ENCODE measurements around the gene FAM47C. TPM values are rescaled to one million over a fixed set of nuclear protein-coding genes. Genes with fewer than 3 reads are reported as not detected.
"Not testable (repeated sequence)": the region's sequence is repeated elsewhere in the genome, so short reads cannot be mapped to it uniquely, and the experiment has no call there.

Gene FAM47C
- total RNA-seq (2013; cell fraction: nucleolus; rRNA removed): not detected in 2 replicates
- total RNA-seq (2014; rRNA removed): not detected in 2 replicates
- not detected in 2 replicates for total RNA-seq (2014; rRNA removed; fragmentation: Illumina TruSeq; extraction: Trizol)
- total RNA-seq (2021): not detected in 2 replicates
- polyA plus RNA-seq (2011; ENCODE audit: low read depth): not detected
- not detected in 2 replicates for polyA plus RNA-seq (2011; rRNA removed)
- not detected in 2 replicates for polyA plus RNA-seq (2011; cell fraction: cytosol; rRNA removed)
- polyA plus RNA-seq (2011; cell fraction: nucleus; rRNA removed): not detected in 2 replicates
- not detected in 2 replicates for polyA plus RNA-seq (2012)
- polyA plus RNA-seq (2014; fragmentation: Illumina TruSeq; extraction: Trizol): not detected in 2 replicates
- not detected for polyA plus RNA-seq (2014; fragmentation: Nextera tagmentation; extraction: Ambion mirVana)
- polyA plus RNA-seq (2014; rRNA removed): not detected in 2 replicates
- polyA plus RNA-seq (2016; fragmentation: Nextera tagmentation; extraction: Ambion mirVana): not detected
- polyA minus RNA-seq (2011; rRNA and poly(A)+ RNA removed): not detected in 2 replicates
- not detected in 2 replicates for polyA minus RNA-seq (2011; cell fraction: cytosol; rRNA and poly(A)+ RNA removed)
- not detected in 2 replicates for polyA minus RNA-seq (2011; cell fraction: nucleus; rRNA and poly(A)+ RNA removed)
- not detected for Bru-seq, nascent RNA
- BruChase-seq, experiment 1, labeled RNA remaining after a 6-hour chase: not detected
- BruChase-seq, experiment 2, labeled RNA remaining after a 2-hour chase: not detected
- long read RNA-seq, experiment 1: 0 reads
- long read RNA-seq, experiment 2: 0 reads

- in situ Hi-C loops (cut with MboI); H3K79me2 ChIP-seq (ENCODE audit: control insufficient read depth, insufficient read depth, low read length); H3K4me3 ChIP-seq; H3K9me3 ChIP-seq (replicated peaks; ENCODE audit: control insufficient read depth, insufficient read depth, low read length); SMC1A ChIA-PET (ENCODE audit: uncharacterized antibody, unreplicated experiment); H3K27ac ChIP-seq (ENCODE audit: control insufficient read depth, insufficient read depth); ATAC-seq; H3K4me2 ChIP-seq (ENCODE audit: control insufficient read depth, insufficient read depth); H3K36me3 ChIP-seq (ENCODE audit: control insufficient read depth in 2 of 2, insufficient read depth in 2 of 2, low read length in 1 of 2); FAIRE-seq; BruUV-seq (replicated peaks); DNase-seq (ENCODE audit: low read depth, low spot score); H4K20me1 ChIP-seq (ENCODE audit: control insufficient read depth, insufficient read depth); RAD21 ChIA-PET (ENCODE audit: unreplicated experiment); H2AFZ ChIP-seq (ENCODE audit: control insufficient read depth, low read depth, low read length); H3K27me3 ChIP-seq (replicated peaks in 1 of 2; ENCODE audit: control insufficient read depth in 2 of 2, insufficient read depth in 2 of 2, low read length in 1 of 2); intact Hi-C loops (cut with micrococcal nuclease; ENCODE audit: unreplicated experiment); POLR2A ChIA-PET; H3K9ac ChIP-seq (ENCODE audit: control insufficient read depth, insufficient read depth, low read length); CTCF ChIA-PET; H3K4me1 ChIP-seq (ENCODE audit: control insufficient read depth, insufficient read depth, low read length): not testable (repeated sequence)
- WGBS (ENCODE audit: insufficient coverage, insufficient replicate concordance, low lambda C conversion rate, missing lambda C conversion rate): 84% methylated on average over 19 of the region's 24 CpGs
These were observed at the start of gene FAM47C for GRCh38 chrX:37008182-37008581. Gene FAM47C (plus strand): TSS chrX:37008366. CDS start chrX:37008411, 45 bp downstream.

GRCh38 chrX:36961590-36961989 lies 46.6 kb upstream of the FAM47C start:
- Histone ChIP-seq H3K9me3 (replicated peaks; ENCODE audit: control insufficient read depth, insufficient read depth, low read length) (no peaks in the 10 kb centered on the region), H3K4me3 (no peak overlapping the region), H3K9ac (ENCODE audit: control insufficient read depth, insufficient read depth, low read length) (no peak overlapping the region), H3K4me1 (ENCODE audit: control insufficient read depth, insufficient read depth, low read length) (no peaks in the 10 kb centered on the region), H3K79me2 (ENCODE audit: control insufficient read depth, insufficient read depth, low read length) (no peaks in the 10 kb centered on the region), H3K4me2 (ENCODE audit: control insufficient read depth, insufficient read depth) (no peak overlapping the region), H4K20me1 (ENCODE audit: control insufficient read depth, insufficient read depth) (no peaks in the 10 kb centered on the region), H2AFZ (ENCODE audit: control insufficient read depth, low read depth, low read length) (no peak overlapping the region), H3K36me3 (ENCODE audit: control insufficient read depth in 2 of 2, insufficient read depth in 2 of 2, low read length in 1 of 2) (no peaks in the 10 kb centered on the region), H3K27ac (ENCODE audit: control insufficient read depth, insufficient read depth) (no peak overlapping the region), H3K27me3 (replicated peaks in 1 of 2; ENCODE audit: control insufficient read depth in 2 of 2, insufficient read depth in 2 of 2, low read length in 1 of 2) (no peaks in the 10 kb centered on the region)
- SMC1A ChIA-PET (ENCODE audit: uncharacterized antibody, unreplicated experiment): no interaction called here
- RAD21 ChIA-PET (ENCODE audit: unreplicated experiment): no interaction called here
- intact Hi-C loops (cut with micrococcal nuclease; ENCODE audit: unreplicated experiment) (no loop called here), in situ Hi-C loops (cut with MboI) (no loop called here)
- DNase-seq (ENCODE audit: low read depth, low spot score) (no peak), ATAC-seq (no peak), FAIRE-seq (no peak)
- POLR2A ChIA-PET: no interaction called here
- TF ChIP-seq ATF2 (IDR thresholded peaks at IDR 0.05; ENCODE audit: low read length) (no peak), RBBP5 (conservative IDR thresholded peaks at IDR 0.05) (no peak), GABPA (IDR thresholded peaks at IDR 0.05; ENCODE audit: low read depth) (no peak), BCL11A (IDR thresholded peaks at IDR 0.05; ENCODE audit: low read depth, low read length) (no peak), CHD4 (IDR thresholded peaks at IDR 0.05) (no peak), ZBTB33 (IDR thresholded peaks at IDR 0.05) (no peak)
- no TSS peak for BruUV-seq (replicated peaks)
- CTCF ChIA-PET: no interaction called here
- 15% methylated on average over 10 of the region's 10 CpGs for WGBS (ENCODE audit: insufficient coverage, insufficient replicate concordance, low lambda C conversion rate, missing lambda C conversion rate)

Data from GM12878 (cell line).